OCI-LY7 (cell line): ENCODE data around the gene GLIPR1. TPM values are rescaled to one million over a fixed set of nuclear protein-coding genes. Genes with fewer than 3 reads are reported as not detected.
"Not testable (repeated sequence)": the region's sequence is repeated elsewhere in the genome, so short reads cannot be mapped to it uniquely, and the experiment has no call there.

Source experiments
- BruUV-seq: library from RNA; stranded (reverse); fragments of 400-500 nt; replicated peaks from 2 replicates; lab custom pipeline; 2021; lab: Mats Ljungman, UMichigan
- CTCF ChIA-PET: fragments of 300-600 bp; sonication (Branson Sonifier 250); formaldehyde crosslinking; loops from one replicate; lab custom pipeline; 2022; ENCODE audit warnings: antibody characterized with exemption; ENCODE audit not compliant: unreplicated experiment; lab: Charles Lee
- POLR2A ChIA-PET: fragments of 300-600 bp; sonication (Branson Sonifier 250); formaldehyde crosslinking; loops from one replicate; lab custom pipeline; 2022; ENCODE audit warnings: antibody characterized with exemption; lab: Charles Lee
- DNase-seq: peaks from one replicate; pipeline ENCODE4 v3.0.0-alpha.2; 2015; ENCODE audit warnings: low spot score
- H2AFZ ChIP-seq: fragments of 200-600 bp; sonication (generic), shearing (Covaris generic); 2 replicates; pipeline ENCODE4 v1.6.1; 2014; ENCODE audit warnings: mild to moderate bottlenecking, antibody characterized with exemption, low read length, moderate library complexity
- H3K27ac ChIP-seq: fragments of 200-600 bp; sonication (generic); 2 replicates; pipeline ENCODE4 v1.5.1; 2014; ENCODE audit warnings: mixed run types, low read depth, mild to moderate bottlenecking, moderate library complexity, low read length, inconsistent platforms; ENCODE audit not compliant: poor library complexity, severe bottlenecking
- H3K36me3 ChIP-seq: fragments of 200-600 bp; sonication (generic); 2 replicates; pipeline ENCODE4 v1.6.1; 2014; ENCODE audit warnings: mild to moderate bottlenecking, antibody characterized with exemption, low read length, moderate library complexity, mixed read lengths; ENCODE audit not compliant: insufficient read depth
- H3K4me1 ChIP-seq: fragments of 200-600 bp; sonication (generic); 2 replicates; pipeline ENCODE4 v1.5.1; 2014; ENCODE audit warnings: mild to moderate bottlenecking, low read length; ENCODE audit not compliant: insufficient read depth, poor library complexity, severe bottlenecking
- H3K4me2 ChIP-seq: fragments of 200-600 bp; sonication (generic); 2 replicates; pipeline ENCODE4 v1.6.1; 2014; ENCODE audit warnings: mild to moderate bottlenecking, low read length
- H3K4me3 ChIP-seq: fragments of 200-600 bp; sonication (generic); 2 replicates; pipeline ENCODE4 v1.5.1; 2014; ENCODE audit warnings: mild to moderate bottlenecking, low read depth, low read length; ENCODE audit not compliant: poor library complexity, severe bottlenecking
- H3K79me2 ChIP-seq: fragments of 200-600 bp; sonication (generic); 2 replicates; pipeline ENCODE4 v1.6.1; 2016; ENCODE audit warnings: low read depth, mild to moderate bottlenecking, low read length, moderate library complexity, mixed read lengths; ENCODE audit not compliant: insufficient read depth
- H3K9me2 ChIP-seq: fragments of 200-600 bp; sonication (generic); 2 replicates; pipeline ENCODE4 v1.6.1; 2016; ENCODE audit warnings: mild to moderate bottlenecking, low read length, mixed read lengths; ENCODE audit not compliant: insufficient read depth
- H3K9me3 ChIP-seq: fragments of 200-600 bp; sonication (generic); 2 replicates; pipeline ENCODE4 v1.6.1; 2014; ENCODE audit warnings: mild to moderate bottlenecking, mixed run types, low read length, mixed read lengths
- H4K20me1 ChIP-seq: fragments of 200-600 bp; sonication (generic); 2 replicates; pipeline ENCODE4 v1.6.1; 2014; ENCODE audit warnings: mild to moderate bottlenecking, antibody characterized with exemption, low read length, moderate library complexity, mixed read lengths; ENCODE audit not compliant: insufficient read depth
- CTCF ChIP-seq: fragments of 200-600 bp; sonication (generic); conservative IDR thresholded peaks from 2 replicates; pipeline ENCODE4 v1.5.1; 2014; ENCODE audit warnings: mild to moderate bottlenecking, antibody characterized with exemption, low read length, moderate library complexity, mixed read lengths
- EZH2phosphoT487 ChIP-seq: fragments of 200-600 bp; sonication (generic); IDR thresholded peaks from 2 replicates; pipeline ENCODE4 v1.6.1; 2018; ENCODE audit warnings: low read depth, borderline replicate concordance, mild to moderate bottlenecking, mixed run types, antibody characterized with exemption, low read length, moderate library complexity, mixed read lengths
- intact Hi-C: fragments of 100-400 bp; cut with micrococcal nuclease; formaldehyde crosslinking; loops from one replicate; pipeline ENCODE4 v1.10.0; 2022; ENCODE audit not compliant: unreplicated experiment
- total RNA-seq, 2 experiments: library from RNA; depleted of rRNA in 1 of 2; stranded (reverse); fragments of >200 nt in 1 of 2; shearing (Covaris generic) in 1 of 2; gene quantifications; 2 replicates each; pipeline ENCODE4 v1.2.3, GENCODE V29; 2014 to 2022

GLIPR1 gene
- total RNA-seq, 2 experiments from 2014 or later, result 2.8 to 3.3 TPM

GRCh38 chr12:75511116-75512048 lies 30.8 kb downstream of the GLIPR1 start, which contains the start of gene KRR1:
Gene KRR1 (minus strand): TSS chr12:75511609. CDS start chr12:75511597, 12 bp downstream.
- Histone ChIP-seq H3K79me2 (peaks cover 42% of the 10 kb centered on the region), H4K20me1 (no peaks in the 10 kb centered on the region), H3K9me3 (peaks cover 9% of the 10 kb centered on the region; the same call in 1 of the 2 replicates), H3K4me2 (peak within 1 kb of the TSS; percentile 88), H3K27ac (peak within 1 kb of the TSS; percentile 62), H3K9me2 (no peaks in the 10 kb centered on the region), H3K4me1 (peaks cover 22% of the 10 kb centered on the region), H2AFZ (peak within 1 kb of the TSS; percentile 100), H3K36me3 (peaks cover 20% of the 10 kb centered on the region), H3K4me3 (peak within 1 kb of the TSS; percentile 97)
- ChIA-PET POLR2A (interaction anchor here (0.6 to 1.8 kb wide), 11 partner anchors 9 to 840 kb away, joined by 3 to 8 read pairs (median 3); no protein-coding TSS in a partner anchor), CTCF (no interaction called here)
- intact Hi-C loops, result loop anchor here (1.0 to 10.0 kb wide), 6 partner anchors 31 to 1253 kb away; partner anchors contain the start of genes BBS10, GLIPR1, NAP1L1 and OSBPL8
- no peak for TF ChIP-seq EZH2phosphoT487
- no peak for TF ChIP-seq CTCF
- BruUV-seq, result no TSS peak
- peak; percentile 96 for DNase-seq

- BruUV-seq, H3K36me3 ChIP-seq, POLR2A ChIA-PET, H4K20me1 ChIP-seq, H3K4me1 ChIP-seq, H3K9me2 ChIP-seq, H3K4me3 ChIP-seq, H2AFZ ChIP-seq, H3K27ac ChIP-seq, CTCF ChIA-PET, H3K9me3 ChIP-seq, H3K4me2 ChIP-seq, DNase-seq, H3K79me2 ChIP-seq: not testable (repeated sequence)
- intact Hi-C loops, result loop anchor here (10.0 kb wide), 2 partner anchors 934 to 1064 kb away; no protein-coding TSS in a partner anchor
Observed at GRCh38 chr12:75521224-75521623, 40.7 kb downstream of the GLIPR1 start.

- H3K36me3 ChIP-seq, H2AFZ ChIP-seq, H3K79me2 ChIP-seq, H3K4me3 ChIP-seq, H4K20me1 ChIP-seq, H3K9me3 ChIP-seq, DNase-seq, H3K27ac ChIP-seq, CTCF ChIA-PET, POLR2A ChIA-PET, H3K9me2 ChIP-seq, H3K4me2 ChIP-seq, BruUV-seq: not testable (repeated sequence)
- intact Hi-C loops, result loop anchor here (10.0 kb wide), 2 partner anchors 933 to 1063 kb away; no protein-coding TSS in a partner anchor
- peaks cover 15% of the 10 kb centered on the region for H3K4me1 ChIP-seq
Observed at GRCh38 chr12:75522124-75522523, 41.6 kb downstream of the GLIPR1 start.
